GM23248 (cell line): ENCODE results near the gene ZNF772.

ENCODE experiments used
- EZH2 ChIP-seq: fragments of 200-600 bp; sonication (generic); IDR thresholded peaks from 2 replicates; pipeline ENCODE4 v1.6.1; 2018; ENCODE audit warnings: antibody characterized with exemption, mild to moderate bottlenecking; ENCODE audit not compliant: insufficient read depth, poor library complexity, severe bottlenecking
- EZH2phosphoT487 ChIP-seq: fragments of 200-600 bp; sonication (generic); IDR thresholded peaks from 2 replicates; pipeline ENCODE4 v1.6.1; 2018; ENCODE audit warnings: antibody characterized with exemption, moderate library complexity, mild to moderate bottlenecking, low read depth; ENCODE audit not compliant: insufficient read depth

GRCh38 chr19:57419439-57419838, 57.9 kb downstream of the ZNF772 start:
- TF ChIP-seq EZH2phosphoT487: no peak
- no peak for TF ChIP-seq EZH2
